Activated gamma-delta T cell treated with anti-CD3 and anti-CD28 coated beads, Interleukin-2, amount 50 U/mL, for 16 hours (primary cell): ENCODE data around the gene PFKL.
"Not testable (repeated sequence)": the region's sequence is repeated elsewhere in the genome, so short reads cannot be mapped to it uniquely, and the experiment has no call there.

Source experiments
- DNase-seq: peaks from one replicate; pipeline ENCODE4 v3.0.0-alpha.2; 2020; ENCODE audit warnings: low read depth

The PFKL gene

GRCh38 chr21:44329086-44329889 is 29.4 kb downstream of the PFKL start:
- DNase-seq: no peak

- no peak for DNase-seq
These were observed 30.3 kb downstream of the PFKL start for GRCh38 chr21:44329971-44330681.

DNA sequence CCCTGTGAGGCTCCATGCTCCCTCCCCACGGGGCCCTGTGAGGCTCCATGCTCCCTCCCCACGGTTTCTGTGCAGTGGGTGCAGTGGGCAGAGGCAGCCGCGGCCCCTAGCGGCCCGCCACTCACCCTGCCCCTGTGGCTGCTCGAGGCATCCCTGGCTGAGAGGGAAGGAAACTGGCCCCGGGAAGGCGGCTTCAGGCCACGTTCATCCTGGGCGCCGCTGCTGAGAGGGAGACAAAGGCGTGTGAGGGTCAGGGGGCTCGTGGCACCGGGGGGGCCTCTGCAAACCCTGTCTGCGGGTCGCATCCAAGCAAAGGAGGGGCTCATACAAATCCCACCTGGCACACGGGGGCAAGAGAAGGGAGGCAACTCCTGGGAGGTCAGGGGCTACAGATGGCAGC is 30.8 kb downstream of the PFKL start:
- no peak for DNase-seq

DNA sequence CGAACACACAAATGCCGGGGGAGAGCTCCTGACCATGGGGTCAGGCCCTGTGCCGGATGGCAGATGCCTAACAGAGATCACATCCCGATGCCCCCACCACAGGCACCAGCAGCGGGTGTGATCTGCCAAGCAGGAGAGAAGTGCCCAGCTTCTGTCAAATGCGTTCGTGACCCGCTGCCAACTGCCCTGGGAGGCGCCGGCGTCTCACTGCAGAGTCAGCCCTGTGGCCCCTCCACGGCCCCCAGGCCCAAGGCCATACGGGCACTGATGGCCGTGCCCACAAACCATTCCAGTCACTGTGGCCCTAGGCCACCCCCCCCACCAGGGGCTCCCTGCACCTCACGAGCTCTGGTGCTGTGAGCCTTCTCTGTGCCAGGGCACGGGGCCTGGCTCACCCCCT is 31.4 kb downstream of the PFKL start:
- DNase-seq: no peak

DNA sequence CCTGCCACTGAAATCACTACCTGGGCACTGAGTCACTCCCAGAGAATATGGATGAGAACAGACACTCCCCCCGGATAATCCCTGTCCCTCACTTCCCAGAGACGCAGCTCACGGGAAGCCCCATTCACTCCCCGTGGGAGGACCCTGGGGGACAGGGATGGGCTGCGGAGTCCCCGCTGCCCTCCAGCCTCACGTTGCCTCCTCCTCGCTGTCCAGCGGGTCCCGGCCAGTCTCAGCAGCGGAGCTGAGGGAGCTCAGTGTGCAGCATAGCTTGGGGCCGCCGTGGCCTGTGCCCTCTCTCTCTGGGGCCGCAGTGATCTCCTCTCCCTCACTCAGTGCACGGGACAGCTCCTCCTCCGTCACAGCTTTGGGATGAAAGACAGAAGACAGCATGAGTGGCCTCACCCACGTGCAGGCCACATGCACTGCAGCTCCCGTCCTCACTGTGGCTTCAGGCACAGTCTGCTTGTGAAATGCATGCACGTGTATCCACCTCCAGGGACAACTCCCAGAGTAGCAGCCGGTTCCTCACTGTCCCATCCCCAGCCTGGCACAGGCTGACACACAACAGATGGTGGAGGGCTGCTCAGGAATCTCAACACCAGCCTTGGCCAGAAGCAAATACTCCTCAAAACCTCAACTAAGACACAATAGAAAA is 31.9 kb downstream of the PFKL start:
- no peak for DNase-seq

GRCh38 chr21:44332383-44332782 is 32.5 kb downstream of the PFKL start:
- no peak for DNase-seq

DNA sequence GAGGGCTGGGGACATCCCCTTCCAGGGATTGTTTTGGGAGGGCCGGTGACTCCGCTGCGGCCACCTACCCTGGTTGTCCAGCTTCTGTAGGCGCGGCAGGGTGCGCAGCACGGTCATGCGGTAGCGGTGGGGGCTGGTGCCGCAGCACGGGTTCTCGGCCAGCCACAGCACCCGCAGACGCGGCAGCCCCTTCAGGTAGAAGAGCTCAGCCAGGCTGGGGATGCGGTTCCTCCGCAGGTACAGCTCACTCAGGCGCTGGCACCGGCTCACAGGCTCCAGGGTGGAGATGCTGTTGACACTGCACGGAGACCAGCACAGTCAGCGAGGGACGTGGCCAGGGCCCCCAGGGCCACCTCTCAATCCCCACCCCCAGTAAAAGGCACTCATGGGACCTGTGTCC is 33.1 kb downstream of the PFKL start:
- no peak for DNase-seq

GRCh38 chr21:44333509-44334328 is 33.9 kb downstream of the PFKL start:
- no peak for DNase-seq

GRCh38 chr21:44334329-44335030 is 34.6 kb downstream of the PFKL start:
- no peak for DNase-seq

DNA sequence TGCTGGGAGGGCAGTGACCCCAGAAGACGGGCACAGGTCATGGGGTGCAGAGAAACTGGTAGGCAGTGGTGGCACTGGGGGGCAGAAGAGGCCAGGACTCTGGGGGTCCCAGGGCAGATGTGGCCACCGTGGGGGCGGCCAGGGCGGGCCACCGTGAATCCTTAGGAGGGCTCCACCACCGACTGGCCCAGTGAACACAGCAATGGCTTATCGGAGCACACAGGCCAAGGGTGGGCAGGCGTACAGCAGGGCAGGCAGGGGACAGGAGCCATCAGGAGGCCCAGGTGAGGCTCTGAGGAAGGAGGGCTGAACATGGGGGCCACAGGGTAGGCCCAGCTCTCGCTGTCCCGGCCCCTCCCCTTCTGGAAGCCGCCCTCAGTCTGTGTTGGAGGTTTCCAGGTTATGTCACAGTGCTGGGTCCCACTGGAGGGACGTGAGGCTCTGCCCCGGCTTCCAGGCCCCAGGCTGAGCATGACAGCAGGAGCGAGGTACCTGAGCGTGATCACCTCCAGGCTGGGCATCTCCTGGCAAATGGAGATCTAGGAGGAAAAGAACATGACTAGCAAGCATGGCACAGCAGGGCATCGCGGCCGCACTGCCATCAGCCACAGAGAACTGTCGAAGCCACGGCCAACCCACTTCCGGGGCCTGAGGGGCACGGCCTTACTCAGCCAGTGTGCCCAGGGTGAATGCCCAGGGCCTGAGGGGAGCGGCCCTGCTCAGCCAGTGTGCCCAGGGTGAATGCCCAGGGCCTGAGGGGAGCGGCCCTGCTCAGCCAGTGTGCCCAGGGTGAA is 35.6 kb downstream of the PFKL start:
- no peak for DNase-seq

GRCh38 chr21:44337449-44337848 is 37.6 kb downstream of the PFKL start:
- DNase-seq: no peak

DNA sequence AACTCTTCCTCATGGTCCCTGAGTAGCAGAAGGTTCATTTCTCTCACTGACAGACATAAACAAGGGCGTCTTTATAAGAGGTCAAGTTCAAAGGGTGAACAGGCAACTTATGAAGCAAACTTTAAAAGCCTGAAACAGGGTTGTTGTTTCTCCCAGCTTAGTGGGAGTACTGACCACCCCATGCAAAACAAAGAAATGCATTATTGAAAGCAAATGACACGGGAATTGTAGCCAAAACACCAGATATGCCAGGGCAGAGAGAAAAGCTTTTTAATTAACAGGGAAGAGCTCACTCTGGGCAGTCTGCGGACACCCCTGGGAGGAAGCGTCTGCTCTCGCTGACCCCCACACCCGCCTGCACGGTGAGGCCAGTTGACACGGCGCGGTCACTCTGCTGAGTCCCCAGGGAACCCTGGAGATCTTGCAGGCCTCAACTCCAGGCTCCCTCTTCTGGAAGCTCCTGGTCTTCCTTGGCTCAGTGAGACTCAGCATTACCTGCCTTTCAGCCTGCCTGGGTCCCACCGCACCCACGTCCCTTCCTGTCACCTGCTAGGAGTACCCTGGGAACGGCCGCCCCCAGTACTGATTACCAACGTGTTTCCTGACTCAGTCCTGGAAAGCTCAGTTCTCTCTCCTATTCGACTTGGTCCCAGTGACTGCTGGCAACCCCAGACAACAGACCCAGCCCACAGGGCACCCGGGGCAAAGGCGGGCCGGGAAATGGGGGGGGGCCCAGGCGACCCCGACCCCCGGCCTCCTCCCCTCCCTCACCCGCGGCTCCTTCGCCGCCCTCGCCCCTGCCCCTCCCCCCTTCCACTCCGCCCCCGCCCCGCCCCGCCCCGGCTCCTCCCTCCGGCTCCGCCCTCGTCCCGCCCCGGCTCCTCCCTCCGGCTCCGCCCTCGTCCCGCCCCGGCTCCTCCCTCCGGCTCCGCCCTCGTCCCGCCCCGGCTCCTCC is 38.4 kb downstream of the PFKL start:
- peak; percentile 17 for DNase-seq

- peak; percentile 92 for DNase-seq
These were observed 39.4 kb downstream of the PFKL start, which contains the start of gene CFAP410 for GRCh38 chr21:44338971-44339910. Gene CFAP410, minus strand, starts transcription at chr21:44339390. Its CDS starts 196 bp downstream, at chr21:44339194.

GRCh38 chr21:44341726-44342458 is 42.0 kb downstream of the PFKL start:
- not testable (repeated sequence) for DNase-seq

GRCh38 chr21:44342981-44343380 is 43.1 kb downstream of the PFKL start:
- DNase-seq: not testable (repeated sequence)

- no peak for DNase-seq
These were observed 44.8 kb downstream of the PFKL start for GRCh38 chr21:44344541-44345183.

DNA sequence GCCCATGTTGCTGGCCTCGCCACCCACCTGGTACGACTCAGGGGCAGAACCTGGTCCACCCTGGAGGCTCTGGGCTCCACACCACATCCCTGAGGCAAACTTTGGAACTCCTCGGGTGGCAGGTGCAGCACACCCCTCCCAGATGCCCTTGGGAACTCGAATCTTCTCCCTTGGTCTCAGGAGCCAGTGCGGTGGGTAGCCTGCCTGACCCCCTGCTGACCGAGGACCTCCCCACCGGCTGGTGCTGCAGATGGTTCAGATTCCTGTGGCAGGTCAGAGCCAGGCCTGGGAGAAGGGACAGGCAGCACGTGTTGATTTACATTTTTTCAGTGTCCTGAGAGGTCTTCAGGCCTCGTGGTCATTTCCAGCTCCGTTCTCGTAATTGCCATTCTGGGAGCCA is 45.6 kb downstream of the PFKL start:
- DNase-seq: no peak
